GM21737 (cell line): ENCODE measurements around the gene TOX2.

Source experiments
- ATAC-seq: cut with Tn5 transposase; IDR thresholded peaks from one replicate; pipeline ENCODE4 v1.9.1; 2021; ENCODE audit warnings: mild to moderate bottlenecking, moderate library complexity; ENCODE audit not compliant: unreplicated experiment

Gene TOX2

GRCh38 chr20:43938932-43939761 lies 24.5 kb downstream of the TOX2 start:
- no peak for ATAC-seq

GRCh38 chr20:43939762-43940121 lies 25.1 kb downstream of the TOX2 start:
- ATAC-seq: no peak

GRCh38 chr20:43940518-43941225 lies 26.0 kb downstream of the TOX2 start:
- no peak for ATAC-seq

- no peak for ATAC-seq
Measured at GRCh38 chr20:43941476-43942200, 27.0 kb downstream of the TOX2 start.

- ATAC-seq: no peak
Measured at GRCh38 chr20:43942201-43942590, 27.5 kb downstream of the TOX2 start.

GRCh38 chr20:43942667-43943285 lies 28.1 kb downstream of the TOX2 start:
- ATAC-seq: peak; percentile 55

- ATAC-seq: no peak
Measured at GRCh38 chr20:43943725-43944124, 29.1 kb downstream of the TOX2 start.

- no peak for ATAC-seq
Measured at GRCh38 chr20:43944653-43945235, 30.1 kb downstream of the TOX2 start.

- no peak for ATAC-seq
Measured at GRCh38 chr20:43945391-43946205, 30.9 kb downstream of the TOX2 start.

- no peak for ATAC-seq
Measured at GRCh38 chr20:43946206-43946491, 31.5 kb downstream of the TOX2 start.

- no peak for ATAC-seq
Measured at GRCh38 chr20:43946659-43947315, 32.1 kb downstream of the TOX2 start.

- ATAC-seq: no peak
Measured at GRCh38 chr20:43947316-43947710, 32.7 kb downstream of the TOX2 start.

GRCh38 chr20:43948455-43948854 lies 33.8 kb downstream of the TOX2 start:
- no peak for ATAC-seq

GRCh38 chr20:43949248-43949647 lies 34.6 kb downstream of the TOX2 start:
- no peak for ATAC-seq

GRCh38 chr20:43949741-43950618 lies 35.3 kb downstream of the TOX2 start:
- peak; percentile 52 for ATAC-seq

- no peak for ATAC-seq
Measured at GRCh38 chr20:43953919-43954592, 39.4 kb downstream of the TOX2 start.

GRCh38 chr20:43954704-43955061 lies 40.0 kb downstream of the TOX2 start:
- ATAC-seq: no peak

- peak; percentile 62 for ATAC-seq
Measured at GRCh38 chr20:43955062-43955749, 40.6 kb downstream of the TOX2 start.
